Kidney (tissue), 14 donors: ENCODE measurements around the gene ZSCAN5B. TPM values are rescaled to one million over a fixed set of nuclear protein-coding genes. Genes with fewer than 3 reads are reported as not detected.

Experiments used
- DNase-seq, 5 donors: peaks; one replicate each; pipeline ENCODE4 v3.0.0-alpha.2; 2013 to 2020
- FAIRE-seq: peaks from 2 replicates; lab custom pipeline; 2012; peaks lifted over from hg19 to GRCh38; lab: Jason Lieb, UNC
- H3K27ac ChIP-seq, 2 donors: one replicate each; pipeline ENCODE4 v1.7.0; 2013; ENCODE audit warnings: low read depth in 2 of 2, low read length in 2 of 2, inconsistent platforms in 1 of 2
- H3K27me3 ChIP-seq: one replicate; pipeline ENCODE4 v1.7.1; 2013; ENCODE audit warnings: low read length, inconsistent platforms; ENCODE audit not compliant: control insufficient read depth, insufficient read depth
- H3K36me3 ChIP-seq, 3 donors: one replicate each; pipeline versions ENCODE4 v1.7.0 to v1.7.1; 2013; ENCODE audit warnings: low read length in 3 of 3, control low read depth in 1 of 3, inconsistent platforms in 1 of 3; ENCODE audit not compliant: insufficient read depth in 3 of 3, control insufficient read depth in 2 of 3
- H3K4me1 ChIP-seq, 3 donors: one replicate each; pipeline versions ENCODE4 v1.7.0 to v1.7.1; 2013; ENCODE audit warnings: low read length in 3 of 3, inconsistent platforms in 1 of 3, low read depth in 1 of 3; ENCODE audit not compliant: control insufficient read depth in 2 of 3, insufficient read depth in 2 of 3
- H3K4me3 ChIP-seq, 3 donors: one replicate each; pipeline versions ENCODE4 v1.7.0 to v1.8.1; 2013; ENCODE audit warnings: low read length in 3 of 3, control low read depth in 1 of 3, inconsistent platforms in 1 of 3
- H3K9ac ChIP-seq, 3 donors: one replicate each; pipeline versions ENCODE4 v1.7.0 to v1.7.1; 2013; ENCODE audit warnings: low read length in 3 of 3, control low read depth in 1 of 3, inconsistent platforms in 1 of 3
- H3K9me3 ChIP-seq, 3 donors: one replicate each; pipeline versions ENCODE4 v1.7.0 to v1.7.1; 2013; ENCODE audit warnings: low read length in 3 of 3, control low read depth in 1 of 3, inconsistent platforms in 1 of 3; ENCODE audit not compliant: control insufficient read depth in 2 of 3, insufficient read depth in 1 of 3
- CTCF ChIP-seq: IDR thresholded peaks from 3 replicates; pipeline ENCODE4 v1.5.1; 2012; ENCODE audit warnings: mild to moderate bottlenecking, moderate library complexity, borderline replicate concordance; ENCODE audit not compliant: insufficient read depth; ENCODE audit errors: extremely low read depth
- intact Hi-C: fragments of 100-400 bp; cut with DNase I; formaldehyde crosslinking; loops from one replicate; pipeline ENCODE4 v1.11.1; 2022
- polyA plus RNA-seq: library from polyadenylated mRNA; stranded (reverse); fragments of 350-450 nt; fragmentation: Illumina TruSeq; extraction: RNeasy Lipid Tissue Mini Kit (QIAGEN cat#74804); gene quantifications from one replicate; pipeline ENCODE4 v1.2.3, GENCODE V29; 2014; ENCODE audit warnings: low read depth, low replicate concordance; ENCODE audit not compliant: insufficient read depth
- total RNA-seq: library from RNA; stranded (reverse); fragmentation: NEBNext Ultra II Directional; extraction: Animal tissue kit (Norgen Biotek cat#: 25700); gene quantifications from one replicate; pipeline ENCODE4 v1.2.1, GENCODE V29; 2021
- donor health status: control.
- donor health status: control.
- donor health status: control.
- donor health status: control.
- donor health status: control.
- donor health status: DM: yes; HTN: yes; CAD: no.
- donor health status: Normal renal cell carcinoma (clear cell type).

ZSCAN5B gene
- total and polyA plus RNA-seq, 2 donors from 2014 or later = not detected

DNA sequence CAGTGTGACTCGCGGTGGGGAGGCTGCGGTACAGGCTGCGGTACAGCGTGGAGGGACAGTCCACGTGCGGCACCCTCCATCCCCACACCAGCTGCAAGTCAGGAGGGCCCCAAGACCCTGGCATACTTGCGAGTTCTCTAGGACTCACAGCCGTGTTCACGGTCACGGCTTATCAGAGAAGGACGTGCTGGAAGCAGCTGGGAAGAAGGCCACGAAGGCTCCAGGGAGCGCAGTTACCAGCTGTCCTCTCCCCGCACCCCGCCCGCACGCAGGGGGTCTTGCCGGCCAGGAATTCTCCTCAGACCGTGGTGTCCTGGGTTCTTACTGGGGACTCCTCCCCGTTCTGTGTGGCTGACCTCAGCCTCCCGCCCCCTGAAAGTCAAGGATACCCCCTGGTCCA is 50.3 kb downstream of the ZSCAN5B start:
- peaks cover 0 to 4% (median 2%) of the 10 kb centered on the region in 3 donors for H3K36me3 ChIP-seq
- TF ChIP-seq CTCF = no peak
- H3K9ac ChIP-seq = no peak overlapping the region
- H3K27me3 ChIP-seq = no peaks in the 10 kb centered on the region
- FAIRE-seq (no peak), DNase-seq (no peak)
- intact Hi-C loops = no loop called here
- H3K27ac ChIP-seq = no peak overlapping the region
- H3K9me3 ChIP-seq = no peaks in the 10 kb centered on the region
- H3K4me3 ChIP-seq = no peak overlapping the region
- H3K4me1 ChIP-seq = peaks cover 0 to 12% (median 8%) of the 10 kb centered on the region in 3 donors

DNA sequence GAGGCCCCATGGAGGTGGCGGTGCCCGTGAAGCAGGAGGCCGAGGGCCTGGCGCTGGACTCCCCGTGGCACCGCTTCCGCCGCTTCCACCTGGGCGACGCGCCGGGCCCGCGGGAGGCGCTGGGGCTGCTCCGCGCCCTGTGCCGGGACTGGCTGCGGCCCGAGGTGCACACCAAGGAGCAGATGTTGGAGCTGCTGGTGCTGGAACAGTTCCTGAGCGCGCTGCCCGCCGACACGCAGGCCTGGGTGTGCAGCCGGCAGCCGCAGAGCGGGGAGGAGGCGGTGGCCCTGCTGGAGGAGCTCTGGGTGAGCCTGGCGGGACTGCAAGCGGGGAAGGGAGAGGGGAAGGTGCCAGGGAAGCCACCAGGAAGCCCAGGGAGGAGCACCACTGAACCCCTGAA is 50.7 kb downstream of the ZSCAN5B start:
- H3K27me3 ChIP-seq = no peaks in the 10 kb centered on the region
- TF ChIP-seq CTCF = no peak
- no peak overlapping the region for H3K27ac ChIP-seq
- peaks cover 0 to 4% (median 2%) of the 10 kb centered on the region in 3 donors for H3K36me3 ChIP-seq
- H3K9ac ChIP-seq = no peak overlapping the region
- FAIRE-seq (no peak), DNase-seq (no peak)
- no peaks in the 10 kb centered on the region for H3K9me3 ChIP-seq
- H3K4me3 ChIP-seq = no peak overlapping the region
- H3K4me1 ChIP-seq = peaks cover 0 to 16% (median 9%) of the 10 kb centered on the region in 3 donors
- intact Hi-C loops = no loop called here

DNA sequence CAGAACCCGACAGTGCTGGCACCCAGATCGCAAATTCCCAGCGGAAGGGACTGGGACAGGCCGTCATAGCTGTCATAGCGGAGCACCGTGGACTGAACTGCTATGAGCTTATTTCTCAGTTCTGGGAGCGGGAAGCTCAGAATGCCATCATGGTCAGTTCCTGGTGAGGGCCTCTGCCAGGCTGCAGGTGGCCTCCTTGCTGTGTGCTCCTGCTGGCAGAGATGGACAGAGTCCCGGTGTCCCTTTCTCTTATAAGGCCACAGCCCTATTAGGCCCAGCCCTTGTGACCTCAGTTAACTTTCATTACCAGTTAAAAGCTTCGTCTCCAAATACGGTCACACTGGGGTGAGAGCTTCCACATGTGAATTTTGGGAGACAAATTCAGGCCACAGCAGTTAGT is 51.9 kb downstream of the ZSCAN5B start:
- Histone ChIP-seq H3K4me1 (peaks cover 0 to 18% (median 9%) of the 10 kb centered on the region in 3 donors), H3K9ac (no peak overlapping the region)
- DNase-seq = no peak

More for the DNA sequence above, 51.9 kb downstream of the ZSCAN5B start:
- intact Hi-C loops = no loop called here
- peaks cover 0 to 4% (median 2%) of the 10 kb centered on the region in 3 donors for H3K36me3 ChIP-seq
- no peak overlapping the region for H3K4me3 ChIP-seq
- no peaks in the 10 kb centered on the region for H3K27me3 ChIP-seq
- no peak overlapping the region for H3K27ac ChIP-seq
- no peak for FAIRE-seq
- no peak for TF ChIP-seq CTCF
- no peaks in the 10 kb centered on the region for H3K9me3 ChIP-seq
